Peyer's patch (tissue), 4 donors: Measurements from ENCODE around the gene OXA1L. TPM values are rescaled to one million over a fixed set of nuclear protein-coding genes. Genes with fewer than 3 reads are reported as not detected.
A peak's percentile ranks its signal among the peaks of the same experiment; 100 is the strongest.

Source experiments
- DNase-seq, 3 donors: peaks; one replicate each; pipeline ENCODE4 v3.0.0-alpha.2; 2017 to 2019
- H3K27ac ChIP-seq, 4 donors: fragments of 200-600 bp; sonication (generic); one replicate each; pipeline ENCODE4 v1.5.1; 2016 to 2019
- H3K27me3 ChIP-seq, 2 donors: fragments of 200-600 bp; sonication (generic); one replicate each; pipeline ENCODE4 v1.5.1; 2019
- H3K36me3 ChIP-seq, 3 donors: fragments of 200-600 bp; sonication (generic); one replicate each; pipeline ENCODE4 v1.5.1; 2016 to 2019
- H3K4me1 ChIP-seq, 4 donors: fragments of 200-600 bp; sonication (generic); one replicate each; pipeline ENCODE4 v1.5.1; 2016 to 2019
- H3K4me3 ChIP-seq, 4 donors: fragments of 200-600 bp; sonication (generic); 1 replicate in 3 of 4; 2 replicates in 1 of 4; pipeline ENCODE4 v1.5.1; 2016 to 2019; ENCODE audit warnings: mild to moderate bottlenecking in 1 of 4
- H3K9me3 ChIP-seq, 4 donors: fragments of 200-600 bp; sonication (generic); one replicate each; pipeline ENCODE4 v1.5.1; 2016 to 2019; ENCODE audit warnings: mild to moderate bottlenecking in 1 of 4
- CTCF ChIP-seq, 6 experiments: fragments of 450-650 bp in 4 of 6; fragments of 200-600 bp in 2 of 6; sonication (generic) in 1 of 6; IDR thresholded peaks; one replicate each; pipeline ENCODE4 v1.5.1; 2017 to 2019; ENCODE audit warnings: antibody characterized with exemption in 6 of 6, mild to moderate bottlenecking in 3 of 6, moderate library complexity in 1 of 6
- POLR2A ChIP-seq, 2 donors: fragments of 450-650 bp; IDR thresholded peaks; one replicate each; pipeline ENCODE4 v1.5.1; 2017; ENCODE audit warnings: antibody characterized with exemption in 2 of 2, mild to moderate bottlenecking in 2 of 2, moderate library complexity in 2 of 2
- small RNA-seq, 2 donors: library from RNA; depleted of rRNA; stranded (forward); fragments of <200 nt; gene quantifications; one replicate each; pipeline ENCODE3, GENCODE V24; 2016
- total RNA-seq, 4 donors: library from RNA; depleted of rRNA; stranded (reverse); fragments of >200 nt; gene quantifications; one replicate each; pipeline ENCODE4 v1.1.0, GENCODE V29; 2016

The OXA1L gene
- total RNA-seq, 4 donors from 2014 or later = 73.6 to 115 (median 90.4) TPM

DNA sequence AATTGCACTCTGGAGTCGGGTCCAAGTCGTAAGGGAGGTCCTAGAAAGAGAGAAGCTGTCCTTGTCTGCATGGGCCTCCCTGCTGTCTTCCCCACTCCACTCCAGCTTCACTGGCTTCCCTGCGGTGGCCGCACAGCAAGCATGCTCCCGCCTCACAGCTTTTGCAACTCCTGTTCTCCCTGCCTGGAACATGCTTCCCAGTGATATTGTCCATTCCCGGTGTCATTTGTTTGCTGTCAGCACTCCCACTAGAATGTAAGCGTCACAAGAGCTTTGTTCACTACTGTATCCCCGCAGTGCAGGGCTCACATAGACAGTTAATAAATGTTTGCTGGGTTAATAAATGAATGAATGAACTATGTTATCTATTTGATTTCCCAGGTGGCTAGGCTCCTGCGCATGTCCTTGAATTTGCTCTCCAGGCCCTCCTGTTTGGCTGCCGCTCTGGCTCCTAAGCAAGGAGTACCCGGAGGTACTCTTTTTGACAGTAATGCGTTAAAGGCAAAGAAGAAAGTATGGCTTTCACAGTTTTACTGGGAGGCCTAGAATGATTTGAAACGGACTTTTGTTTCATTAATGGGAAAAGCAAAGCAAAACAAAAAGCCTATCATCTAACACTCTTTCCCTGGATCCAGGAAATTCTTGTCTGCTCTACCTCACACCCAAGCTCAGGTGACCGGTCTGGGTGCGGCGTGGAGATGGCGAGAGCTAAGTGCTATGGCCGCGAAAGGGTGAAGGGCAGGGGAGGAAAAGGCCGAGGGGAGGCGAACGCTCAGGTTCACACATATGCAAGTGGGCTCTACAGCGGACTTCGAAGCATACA is 54.9 kb downstream of the OXA1L start:
- DNase-seq = peak in 2 of 3 donors; percentile 73 to 80
- Histone ChIP-seq H3K27me3 (no peaks in the 10 kb centered on the region), H3K4me1 (peaks cover 0 to 78% (median 4%) of the 10 kb centered on the region in 4 donors), H3K9me3 (no peaks in the 10 kb centered on the region), H3K36me3 (no peaks in the 10 kb centered on the region), H3K4me3 (peak overlapping the region in 2 of 4 donors; percentile 1 to 57), H3K27ac (peak overlapping the region; percentile 72 to 97 (median 87))
- TF ChIP-seq CTCF (IDR thresholded peaks at IDR 0.05) (no peak), POLR2A (IDR thresholded peaks at IDR 0.05) (peak; percentile 9 to 65)

DNA sequence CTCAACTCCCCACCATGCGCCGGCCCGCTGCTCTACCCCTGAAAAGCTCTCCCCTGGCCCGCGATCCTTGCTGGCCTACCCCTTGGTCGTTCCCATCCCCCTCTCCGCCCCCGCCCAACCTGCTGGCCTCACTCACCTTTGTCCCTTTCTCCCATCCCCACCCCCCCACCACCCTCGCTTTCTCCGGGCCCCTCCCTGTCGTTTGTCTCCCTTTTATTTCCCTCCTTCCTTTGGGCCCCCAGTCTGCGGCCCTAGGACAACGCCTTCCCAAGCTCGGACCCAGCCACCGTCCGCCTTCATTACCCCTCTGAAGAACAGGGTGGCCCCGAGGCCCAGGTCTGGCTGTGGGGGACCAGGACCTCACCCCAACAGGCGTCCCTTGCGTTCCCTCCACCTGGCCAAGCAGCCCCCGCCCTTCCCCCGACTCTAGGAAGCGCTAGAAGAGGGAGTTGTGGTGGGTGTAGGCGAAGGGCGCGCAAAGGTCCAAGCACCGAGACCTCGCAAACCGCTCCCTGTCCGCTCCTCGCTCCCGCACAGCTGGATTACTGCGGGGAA is 55.6 kb downstream of the OXA1L start:
- peak in 2 of 3 donors; percentile 69 to 81 for DNase-seq
- no peak for TF ChIP-seq POLR2A (IDR thresholded peaks at IDR 0.05)
- no peaks in the 10 kb centered on the region for H3K9me3 ChIP-seq
- H3K27ac ChIP-seq = peak overlapping the region; percentile 72 to 97 (median 87)
- H3K36me3 ChIP-seq = no peaks in the 10 kb centered on the region
- peaks cover 0 to 72% (median 4%) of the 10 kb centered on the region in 4 donors for H3K4me1 ChIP-seq
- peak overlapping the region; percentile 36 to 59 (median 52) for H3K4me3 ChIP-seq
- no peaks in the 10 kb centered on the region for H3K27me3 ChIP-seq

Small RNAs within 50 kb of the gene (small RNA-seq; reads per million reads assigned to genes)
- gene RF00588 = 0 reads per million in 2 donors

Other genes with a start within 250 kb of the OXA1L start
- gene DAD1, start 177.5 kb upstream of the OXA1L start, total RNA-seq = 100 to 1,000 TPM in 2 of 4 donors, 10 to 100 TPM in 2; 52.0 to 173 (median 123) TPM
- gene ABHD4, start 168.4 kb upstream of the OXA1L start, total RNA-seq = 10 to 100 TPM; 28.1 to 51.4 (median 42.8) TPM
- gene OR6J1, start 122.3 kb upstream of the OXA1L start, total RNA-seq = under 1 TPM in 1 of 4 donors, not detected in 3; 0.18 TPM
- gene SLC7A7, start 48.7 kb downstream of the OXA1L start, total RNA-seq = 100 to 1,000 TPM in 3 of 4 donors, 10 to 100 TPM in 1; 30.5 to 787 (median 367) TPM
- gene MRPL52, start 63.2 kb downstream of the OXA1L start, total RNA-seq = 100 to 1,000 TPM in 1 of 4 donors, 10 to 100 TPM in 3; 30.3 to 114 (median 52.9) TPM
- 100 to 1,000 TPM in 1 of 4 donors, 10 to 100 TPM in 3; 63.0 to 116 (median 82.9) TPM for gene MMP14, start 69.9 kb downstream of the OXA1L start, total RNA-seq
- 100 to 1,000 TPM in 3 of 4 donors, 10 to 100 TPM in 1; 69.3 to 250 (median 221) TPM for gene LRP10, start 105.1 kb downstream of the OXA1L start, total RNA-seq
- 1 to 10 TPM in 3 of 4 donors, under 1 TPM in 1; 0.57 to 2.1 (median 1.4) TPM for gene REM2, start 116.5 kb downstream of the OXA1L start, total RNA-seq
- gene RBM23, start 152.5 kb downstream of the OXA1L start, total RNA-seq = 100 to 1,000 TPM in 2 of 4 donors, 10 to 100 TPM in 2; 84.4 to 155 (median 116) TPM
- gene PRMT5, start 162.7 kb downstream of the OXA1L start, total RNA-seq = 10 to 100 TPM; 20.5 to 41.3 (median 26.6) TPM
- gene HAUS4, start 190.4 kb downstream of the OXA1L start, total RNA-seq = 100 to 1,000 TPM in 1 of 4 donors, 10 to 100 TPM in 3; 73.4 to 105 (median 83.5) TPM
- 1 to 10 TPM in 3 of 4 donors, under 1 TPM in 1; 0.70 to 3.3 (median 2.4) TPM for gene AJUBA, start 215.9 kb downstream of the OXA1L start, total RNA-seq
- gene C14orf93, start 243.5 kb downstream of the OXA1L start, total RNA-seq = 10 to 100 TPM; 11.0 to 34.4 (median 19.8) TPM